MM.1S (cell line): ENCODE results near the gene HOXC10.

Experiments used
- EZH2 ChIP-seq: fragments of 300-600 bp; sonication (generic); optimal IDR thresholded peaks from 2 replicates; pipeline ENCODE3; 2017; ENCODE audit warnings: low read depth, mild to moderate bottlenecking, antibody characterized with exemption, low read length, mixed read lengths
- EZH2phosphoT487 ChIP-seq: fragments of 300-600 bp; sonication (generic); IDR thresholded peaks from 2 replicates; pipeline ENCODE4 v1.6.1; 2018; ENCODE audit warnings: antibody characterized with exemption, low read length
- TF ChIP-seq, protein P1 (sequence below): fragments of 300-600 bp; sonication (generic); IDR thresholded peaks from 2 replicates; pipeline ENCODE4 v1.5.1; 2016; ENCODE audit warnings: antibody characterized with exemption, low read length, mixed read lengths

DNA sequence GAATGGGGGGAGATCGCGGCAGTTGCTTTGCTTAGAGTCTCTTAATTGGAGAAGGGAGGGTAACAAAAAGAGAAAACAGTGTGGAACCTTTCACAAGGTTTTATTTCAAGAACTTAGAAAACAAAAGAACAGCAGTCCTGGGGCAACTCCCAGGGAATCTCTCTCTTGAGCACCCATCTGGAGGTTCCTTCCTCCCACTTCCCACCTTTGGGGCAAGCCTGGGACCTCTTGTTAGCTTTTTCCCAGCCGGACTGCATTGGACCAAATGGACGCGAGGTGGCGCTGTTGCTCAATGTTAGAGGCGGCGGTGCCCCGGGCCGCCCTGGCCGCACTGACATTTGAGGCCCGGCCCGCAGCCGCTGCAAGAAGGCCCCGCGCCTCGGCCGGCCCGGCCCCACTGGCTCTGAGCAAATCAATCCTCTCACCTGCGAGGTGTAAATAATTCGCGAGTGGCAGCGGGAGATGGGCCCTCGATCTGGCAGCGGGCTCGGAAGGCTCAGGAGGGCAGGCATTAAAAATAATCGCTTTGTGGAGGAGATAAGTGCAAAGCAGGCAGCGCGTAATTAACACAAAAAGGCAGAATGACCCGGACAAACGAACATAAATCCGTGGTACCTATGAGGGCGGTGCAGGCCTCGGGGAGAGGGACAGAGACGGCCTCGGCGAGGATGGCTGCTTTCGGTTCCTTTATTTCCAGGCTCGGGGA lies 21.1 kb downstream of the HOXC10 start:
- TF ChIP-seq, protein P1, sequence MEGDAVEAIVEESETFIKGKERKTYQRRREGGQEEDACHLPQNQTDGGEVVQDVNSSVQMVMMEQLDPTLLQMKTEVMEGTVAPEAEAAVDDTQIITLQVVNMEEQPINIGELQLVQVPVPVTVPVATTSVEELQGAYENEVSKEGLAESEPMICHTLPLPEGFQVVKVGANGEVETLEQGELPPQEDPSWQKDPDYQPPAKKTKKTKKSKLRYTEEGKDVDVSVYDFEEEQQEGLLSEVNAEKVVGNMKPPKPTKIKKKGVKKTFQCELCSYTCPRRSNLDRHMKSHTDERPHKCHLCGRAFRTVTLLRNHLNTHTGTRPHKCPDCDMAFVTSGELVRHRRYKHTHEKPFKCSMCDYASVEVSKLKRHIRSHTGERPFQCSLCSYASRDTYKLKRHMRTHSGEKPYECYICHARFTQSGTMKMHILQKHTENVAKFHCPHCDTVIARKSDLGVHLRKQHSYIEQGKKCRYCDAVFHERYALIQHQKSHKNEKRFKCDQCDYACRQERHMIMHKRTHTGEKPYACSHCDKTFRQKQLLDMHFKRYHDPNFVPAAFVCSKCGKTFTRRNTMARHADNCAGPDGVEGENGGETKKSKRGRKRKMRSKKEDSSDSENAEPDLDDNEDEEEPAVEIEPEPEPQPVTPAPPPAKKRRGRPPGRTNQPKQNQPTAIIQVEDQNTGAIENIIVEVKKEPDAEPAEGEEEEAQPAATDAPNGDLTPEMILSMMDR, result peak; percentile 87
- TF ChIP-seq EZH2phosphoT487 (no peak), EZH2 (peak; percentile 77)
